Measurements from ENCODE around the gene FKBP4.

Gene FKBP4

GRCh38 chr12:2805143-2805520 lies 10.4 kb downstream of the FKBP4 start:
- 0 out of 2 replicates have a peak, but pooled peaks cover 3% of the 10 kb centered on the region for H3K79me2 ChIP-seq (ENCODE audit: insufficient read depth, low read length)
- no peak overlapping the region for H3K27ac ChIP-seq (ENCODE audit: low read length)
- ATAC-seq (ENCODE audit: insufficient read depth, low read depth) (no peak), DNase-seq (no peak)
- no peaks in the 10 kb centered on the region for H3K4me1 ChIP-seq (ENCODE audit: insufficient read depth, low read length)
- H3K9me3 ChIP-seq (ENCODE audit: insufficient read depth, low read length, severe bottlenecking): no peaks in the 10 kb centered on the region
- peaks cover 56% of the 10 kb centered on the region for H3K36me3 ChIP-seq (ENCODE audit: insufficient read depth, low read length)
- H3K4me2 ChIP-seq (ENCODE audit: insufficient read depth, low read length): no peak overlapping the region
- no peak overlapping the region for H3K9ac ChIP-seq (ENCODE audit: low read depth, low read length)
- peaks cover 13% of the 10 kb centered on the region; the same call in 1 of the 2 replicates for H4K20me1 ChIP-seq (ENCODE audit: insufficient read depth, low read length)
- no peak overlapping the region for H2AFZ ChIP-seq (ENCODE audit: low read depth, low read length)
- no peaks in the 10 kb centered on the region for H3K27me3 ChIP-seq (ENCODE audit: insufficient read depth, low read length, poor library complexity)
- H3K4me3 ChIP-seq (ENCODE audit: low read depth in 1 of 2, low read length in 2 of 2): no peak overlapping the region
- TF ChIP-seq EZH2 (IDR thresholded peaks at IDR 0.05; ENCODE audit: borderline replicate concordance, low read depth, low read length, severe bottlenecking): no peak
- TF ChIP-seq, protein P1, sequence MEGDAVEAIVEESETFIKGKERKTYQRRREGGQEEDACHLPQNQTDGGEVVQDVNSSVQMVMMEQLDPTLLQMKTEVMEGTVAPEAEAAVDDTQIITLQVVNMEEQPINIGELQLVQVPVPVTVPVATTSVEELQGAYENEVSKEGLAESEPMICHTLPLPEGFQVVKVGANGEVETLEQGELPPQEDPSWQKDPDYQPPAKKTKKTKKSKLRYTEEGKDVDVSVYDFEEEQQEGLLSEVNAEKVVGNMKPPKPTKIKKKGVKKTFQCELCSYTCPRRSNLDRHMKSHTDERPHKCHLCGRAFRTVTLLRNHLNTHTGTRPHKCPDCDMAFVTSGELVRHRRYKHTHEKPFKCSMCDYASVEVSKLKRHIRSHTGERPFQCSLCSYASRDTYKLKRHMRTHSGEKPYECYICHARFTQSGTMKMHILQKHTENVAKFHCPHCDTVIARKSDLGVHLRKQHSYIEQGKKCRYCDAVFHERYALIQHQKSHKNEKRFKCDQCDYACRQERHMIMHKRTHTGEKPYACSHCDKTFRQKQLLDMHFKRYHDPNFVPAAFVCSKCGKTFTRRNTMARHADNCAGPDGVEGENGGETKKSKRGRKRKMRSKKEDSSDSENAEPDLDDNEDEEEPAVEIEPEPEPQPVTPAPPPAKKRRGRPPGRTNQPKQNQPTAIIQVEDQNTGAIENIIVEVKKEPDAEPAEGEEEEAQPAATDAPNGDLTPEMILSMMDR (IDR thresholded peaks at IDR 0.05; ENCODE audit: borderline replicate concordance, extremely low read depth, low read length, poor library complexity, severe bottlenecking): no peak

GRCh38 chr12:2806700-2807099 lies 11.9 kb downstream of the FKBP4 start:
- no peak overlapping the region for H3K4me2 ChIP-seq (ENCODE audit: insufficient read depth, low read length)
- DNase-seq (no peak), ATAC-seq (ENCODE audit: insufficient read depth, low read depth) (no peak)
- no peak overlapping the region for H2AFZ ChIP-seq (ENCODE audit: low read depth, low read length)
- H3K36me3 ChIP-seq (ENCODE audit: insufficient read depth, low read length): peaks cover 40% of the 10 kb centered on the region
- peaks cover 2% of the 10 kb centered on the region for H3K79me2 ChIP-seq (ENCODE audit: insufficient read depth, low read length)
- H3K4me3 ChIP-seq (ENCODE audit: low read depth in 1 of 2, low read length in 2 of 2): no peak overlapping the region
- no peak overlapping the region for H3K27ac ChIP-seq (ENCODE audit: low read length)
- no peak overlapping the region for H3K9ac ChIP-seq (ENCODE audit: low read depth, low read length)
- H3K4me1 ChIP-seq (ENCODE audit: insufficient read depth, low read length): peaks cover 3% of the 10 kb centered on the region
- no peak for TF ChIP-seq EZH2 (IDR thresholded peaks at IDR 0.05; ENCODE audit: borderline replicate concordance, low read depth, low read length, severe bottlenecking)
- TF ChIP-seq, protein P1 (IDR thresholded peaks at IDR 0.05; ENCODE audit: borderline replicate concordance, extremely low read depth, low read length, poor library complexity, severe bottlenecking): no peak
- no peaks in the 10 kb centered on the region for H3K9me3 ChIP-seq (ENCODE audit: insufficient read depth, low read length, severe bottlenecking)
- no peaks in the 10 kb centered on the region for H3K27me3 ChIP-seq (ENCODE audit: insufficient read depth, low read length, poor library complexity)
- peaks cover 7% of the 10 kb centered on the region; the same call in 1 of the 2 replicates for H4K20me1 ChIP-seq (ENCODE audit: insufficient read depth, low read length)

DNA sequence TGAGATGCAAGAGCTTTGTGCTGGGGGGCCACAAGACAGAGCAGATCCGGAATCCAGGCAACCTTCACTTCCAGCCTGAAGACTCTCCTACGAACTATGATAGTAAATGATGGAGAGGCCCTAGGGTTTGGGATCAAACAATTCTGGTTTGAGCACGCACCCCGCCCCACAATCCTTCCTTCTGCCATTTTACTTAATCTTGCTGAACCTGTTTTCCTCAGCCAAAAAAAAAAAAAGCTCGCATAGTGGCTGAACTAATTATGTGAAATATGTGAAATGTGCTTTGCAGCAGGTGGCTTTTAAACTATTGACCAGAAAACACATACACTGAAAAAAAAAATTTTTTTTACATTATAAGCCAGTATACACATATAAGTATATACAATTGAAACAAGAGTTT lies 17.0 kb downstream of the FKBP4 start:
- H2AFZ ChIP-seq (ENCODE audit: low read depth, low read length): peak overlapping the region; percentile 96
- no peaks in the 10 kb centered on the region for H3K27me3 ChIP-seq (ENCODE audit: insufficient read depth, low read length, poor library complexity)
- H3K79me2 ChIP-seq (ENCODE audit: insufficient read depth, low read length): peaks cover 34% of the 10 kb centered on the region
- H3K9me3 ChIP-seq (ENCODE audit: insufficient read depth, low read length, severe bottlenecking): no peaks in the 10 kb centered on the region
- TF ChIP-seq EZH2 (IDR thresholded peaks at IDR 0.05; ENCODE audit: borderline replicate concordance, low read depth, low read length, severe bottlenecking): no peak
- TF ChIP-seq, protein P1 (IDR thresholded peaks at IDR 0.05; ENCODE audit: borderline replicate concordance, extremely low read depth, low read length, poor library complexity, severe bottlenecking): no peak
- H3K36me3 ChIP-seq (ENCODE audit: insufficient read depth, low read length): peaks cover 5% of the 10 kb centered on the region; the same call in 1 of the 2 replicates
- no peak for ATAC-seq (ENCODE audit: insufficient read depth, low read depth)
- no peak for DNase-seq
- H3K9ac ChIP-seq (ENCODE audit: low read depth, low read length): peak overlapping the region; percentile 70
- H3K4me2 ChIP-seq (ENCODE audit: insufficient read depth, low read length): peak overlapping the region; percentile 74
- peak overlapping the region; percentile 38 to 74; a peak in 3 of 4 replicates for H3K4me3 ChIP-seq (ENCODE audit: low read depth in 1 of 2, low read length in 2 of 2)
- peaks cover 22% of the 10 kb centered on the region for H3K4me1 ChIP-seq (ENCODE audit: insufficient read depth, low read length)
- H3K27ac ChIP-seq (ENCODE audit: low read length): peak overlapping the region; percentile 84
- H4K20me1 ChIP-seq (ENCODE audit: insufficient read depth, low read length): no peaks in the 10 kb centered on the region; the same call in 1 of the 2 replicates
